ENCODE data around the gene CLMP.

DNA sequence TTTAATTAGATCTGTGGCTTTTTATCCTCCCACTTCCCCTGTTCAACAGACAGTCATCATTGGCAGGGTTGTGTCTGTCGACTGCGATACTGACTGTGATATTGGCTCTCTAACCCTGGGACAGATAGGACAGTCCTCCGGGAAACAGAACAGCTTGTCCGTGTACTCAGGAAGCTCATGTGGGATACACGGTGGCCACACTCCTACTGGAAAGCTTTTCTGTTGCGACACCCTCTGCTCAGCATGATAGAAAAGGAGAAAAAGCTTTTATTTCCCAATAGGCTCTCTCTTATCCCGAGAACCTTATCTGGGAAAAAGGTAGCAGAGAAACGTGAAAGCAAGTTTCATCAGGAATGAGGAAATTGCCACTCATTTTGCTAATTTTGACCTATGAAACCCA, 72.7 kb downstream of the CLMP start:
- TF ChIP-seq FOXS1 (CRISPR knock-in tag; IDR thresholded peaks at IDR 0.05) (no peak), BHLHE40 (IDR thresholded peaks at IDR 0.05; ENCODE audit: low read depth, low read length) (no peak), RAD21 (conservative IDR thresholded peaks at IDR 0.05 in 1 of 2, IDR thresholded peaks at IDR 0.05 in 1 of 2) (no peak), MYC (IDR thresholded peaks at IDR 0.05; ENCODE audit: borderline replicate concordance, low read length) (no peak), HOXA7 (CRISPR knock-in tag; IDR thresholded peaks at IDR 0.05) (no peak), MAZ (IDR thresholded peaks at IDR 0.05; ENCODE audit: borderline replicate concordance, low read depth, low read length) (no peak), MAFK (IDR thresholded peaks at IDR 0.05; ENCODE audit: partially characterized antibody) (no peak), E2F6 (IDR thresholded peaks at IDR 0.05; ENCODE audit: borderline replicate concordance, low read depth) (no peak), TFCP2L1 (CRISPR knock-in tag; IDR thresholded peaks at IDR 0.05) (no peak), GATA3 (IDR thresholded peaks at IDR 0.05; ENCODE audit: borderline replicate concordance) (no peak)
- TF ChIP-seq, protein P1, sequence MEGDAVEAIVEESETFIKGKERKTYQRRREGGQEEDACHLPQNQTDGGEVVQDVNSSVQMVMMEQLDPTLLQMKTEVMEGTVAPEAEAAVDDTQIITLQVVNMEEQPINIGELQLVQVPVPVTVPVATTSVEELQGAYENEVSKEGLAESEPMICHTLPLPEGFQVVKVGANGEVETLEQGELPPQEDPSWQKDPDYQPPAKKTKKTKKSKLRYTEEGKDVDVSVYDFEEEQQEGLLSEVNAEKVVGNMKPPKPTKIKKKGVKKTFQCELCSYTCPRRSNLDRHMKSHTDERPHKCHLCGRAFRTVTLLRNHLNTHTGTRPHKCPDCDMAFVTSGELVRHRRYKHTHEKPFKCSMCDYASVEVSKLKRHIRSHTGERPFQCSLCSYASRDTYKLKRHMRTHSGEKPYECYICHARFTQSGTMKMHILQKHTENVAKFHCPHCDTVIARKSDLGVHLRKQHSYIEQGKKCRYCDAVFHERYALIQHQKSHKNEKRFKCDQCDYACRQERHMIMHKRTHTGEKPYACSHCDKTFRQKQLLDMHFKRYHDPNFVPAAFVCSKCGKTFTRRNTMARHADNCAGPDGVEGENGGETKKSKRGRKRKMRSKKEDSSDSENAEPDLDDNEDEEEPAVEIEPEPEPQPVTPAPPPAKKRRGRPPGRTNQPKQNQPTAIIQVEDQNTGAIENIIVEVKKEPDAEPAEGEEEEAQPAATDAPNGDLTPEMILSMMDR (IDR thresholded peaks at IDR 0.05): no peak
